GM21447 (cell line): ENCODE results near the gene KLHL14.
A peak's percentile ranks its signal among the peaks of the same experiment; 100 is the strongest.
"Not testable (repeated sequence)": the region's sequence is repeated elsewhere in the genome, so short reads cannot be mapped to it uniquely, and the experiment has no call there.

Experiments
- ATAC-seq: cut with Tn5 transposase; IDR thresholded peaks from one replicate; pipeline ENCODE4 v1.9.1; 2021; ENCODE audit not compliant: unreplicated experiment

The KLHL14 gene, protein sequence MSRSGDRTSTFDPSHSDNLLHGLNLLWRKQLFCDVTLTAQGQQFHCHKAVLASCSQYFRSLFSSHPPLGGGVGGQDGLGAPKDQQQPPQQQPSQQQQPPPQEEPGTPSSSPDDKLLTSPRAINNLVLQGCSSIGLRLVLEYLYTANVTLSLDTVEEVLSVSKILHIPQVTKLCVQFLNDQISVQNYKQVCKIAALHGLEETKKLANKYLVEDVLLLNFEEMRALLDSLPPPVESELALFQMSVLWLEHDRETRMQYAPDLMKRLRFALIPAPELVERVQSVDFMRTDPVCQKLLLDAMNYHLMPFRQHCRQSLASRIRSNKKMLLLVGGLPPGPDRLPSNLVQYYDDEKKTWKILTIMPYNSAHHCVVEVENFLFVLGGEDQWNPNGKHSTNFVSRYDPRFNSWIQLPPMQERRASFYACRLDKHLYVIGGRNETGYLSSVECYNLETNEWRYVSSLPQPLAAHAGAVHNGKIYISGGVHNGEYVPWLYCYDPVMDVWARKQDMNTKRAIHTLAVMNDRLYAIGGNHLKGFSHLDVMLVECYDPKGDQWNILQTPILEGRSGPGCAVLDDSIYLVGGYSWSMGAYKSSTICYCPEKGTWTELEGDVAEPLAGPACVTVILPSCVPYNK

DNA sequence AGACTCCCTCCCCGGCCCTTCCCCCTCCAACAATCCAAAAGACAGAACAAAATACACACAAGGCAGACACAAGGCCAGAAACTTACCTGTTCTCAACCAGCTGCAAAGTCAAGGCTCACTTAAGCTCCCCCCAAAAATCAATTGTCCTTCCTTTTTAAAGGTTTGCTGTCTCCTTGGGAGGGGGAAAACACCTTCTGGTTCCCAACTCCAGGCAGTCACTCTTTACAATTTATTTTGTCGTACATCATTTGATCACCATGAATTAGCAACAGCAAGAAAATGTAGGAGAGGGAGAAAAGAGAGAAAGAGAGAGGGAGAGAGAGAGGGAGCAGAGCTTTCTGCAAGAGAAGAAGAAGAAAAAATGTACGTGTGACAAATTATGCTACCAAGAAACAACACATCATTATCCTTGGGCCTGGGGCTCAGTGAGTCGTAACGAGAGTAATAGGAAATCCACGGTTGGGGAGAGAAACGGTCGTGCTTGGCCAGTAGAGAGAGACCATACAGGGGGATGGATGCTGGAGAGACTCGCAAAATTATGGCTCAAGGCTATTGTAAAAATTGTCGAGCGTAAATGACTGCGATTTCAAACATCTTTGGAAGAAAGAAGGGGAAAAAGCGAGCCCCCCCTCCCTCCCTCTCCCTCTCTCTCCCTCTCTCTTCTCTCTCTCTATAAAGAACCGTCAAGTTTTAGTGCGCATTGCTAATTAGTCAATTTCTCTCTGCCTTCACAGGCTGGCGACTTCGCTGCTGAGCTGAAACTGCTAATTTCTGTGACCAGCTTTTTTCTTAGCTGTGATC, at the start of gene KLHL14:
KLHL14 (minus strand) TSS at position 443 of the 801 bp plus-strand sequence. CDS start 2,432 bp downstream, outside the sequence.
- no peak for ATAC-seq

DNA sequence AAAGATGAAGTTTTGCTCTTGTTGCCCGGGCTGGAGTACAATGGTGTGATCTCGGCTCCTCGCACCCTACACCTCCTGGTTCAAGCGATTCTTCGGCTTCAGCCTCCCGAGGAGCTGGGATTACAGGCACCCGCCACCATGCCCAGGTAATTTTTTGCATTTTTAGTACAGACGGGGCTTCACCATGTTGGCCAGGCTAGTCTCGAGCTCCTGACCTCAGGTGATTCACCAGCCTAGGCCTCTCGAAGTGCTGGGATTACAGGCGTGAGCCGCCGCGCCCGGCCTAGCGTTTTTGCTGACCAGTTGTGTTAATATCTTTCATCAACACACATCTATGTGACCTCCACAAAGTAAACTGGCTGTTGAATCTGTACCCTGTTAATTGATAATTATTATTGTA, 49.4 kb upstream of the KLHL14 start:
- ATAC-seq: no peak

DNA sequence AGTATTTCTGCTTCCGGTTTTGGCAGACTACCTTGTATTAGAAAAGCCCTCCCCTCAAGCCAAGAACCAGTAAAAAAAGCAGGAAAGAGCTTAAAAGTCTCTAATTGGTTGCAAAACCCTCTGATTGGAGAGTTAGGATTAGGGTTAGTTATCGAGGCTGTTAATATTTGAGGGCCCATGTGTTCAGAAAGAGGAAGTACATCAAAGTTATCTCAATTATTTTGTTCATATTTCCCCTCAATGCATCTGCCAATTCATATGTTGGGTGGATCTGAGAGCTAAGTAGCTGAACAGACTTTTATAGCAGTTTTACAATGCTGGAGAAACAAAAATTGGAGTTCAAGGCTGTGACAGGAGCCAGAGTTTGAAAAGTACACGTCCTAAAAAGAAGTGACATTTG, 43.1 kb upstream of the KLHL14 start:
- ATAC-seq: no peak

DNA sequence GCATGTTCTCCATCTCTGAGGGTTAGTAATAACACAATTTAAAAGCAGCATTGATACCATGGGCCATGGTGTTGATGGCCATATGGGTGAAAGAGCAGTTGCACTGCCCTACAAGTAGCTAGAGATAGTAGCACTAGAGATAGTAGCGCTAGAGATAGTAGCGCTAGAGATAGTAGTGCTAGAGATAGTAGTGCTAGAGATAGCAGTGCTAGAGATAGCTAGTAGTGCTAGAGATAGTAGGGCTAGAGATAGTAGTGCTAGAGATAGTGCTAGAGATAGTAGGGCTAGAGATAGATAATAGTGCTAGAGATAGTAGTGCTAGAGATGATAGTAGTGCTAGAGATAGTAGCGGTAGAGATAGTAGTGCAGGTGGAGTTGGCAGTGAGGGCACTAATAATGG, 39.5 kb upstream of the KLHL14 start:
- ATAC-seq: no peak

DNA sequence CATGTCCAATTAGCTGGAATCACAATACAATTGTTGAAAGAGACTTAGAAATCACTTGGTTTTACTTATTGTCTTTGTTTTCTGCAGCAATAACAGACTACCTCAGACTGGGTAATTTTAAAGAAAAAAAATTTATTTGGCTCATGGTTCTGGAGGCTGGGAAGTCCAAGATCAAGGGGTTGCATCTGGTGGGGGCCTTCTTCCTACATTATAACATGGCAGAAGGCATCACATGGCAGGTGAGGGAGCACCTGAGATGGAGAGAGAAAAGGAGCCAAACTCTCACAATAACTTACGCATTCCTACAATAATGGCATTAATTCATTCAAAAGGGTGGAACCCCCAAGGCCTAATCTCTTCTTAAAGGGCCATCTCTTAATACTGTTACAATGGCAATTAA, 37.5 kb upstream of the KLHL14 start:
- ATAC-seq: no peak

DNA sequence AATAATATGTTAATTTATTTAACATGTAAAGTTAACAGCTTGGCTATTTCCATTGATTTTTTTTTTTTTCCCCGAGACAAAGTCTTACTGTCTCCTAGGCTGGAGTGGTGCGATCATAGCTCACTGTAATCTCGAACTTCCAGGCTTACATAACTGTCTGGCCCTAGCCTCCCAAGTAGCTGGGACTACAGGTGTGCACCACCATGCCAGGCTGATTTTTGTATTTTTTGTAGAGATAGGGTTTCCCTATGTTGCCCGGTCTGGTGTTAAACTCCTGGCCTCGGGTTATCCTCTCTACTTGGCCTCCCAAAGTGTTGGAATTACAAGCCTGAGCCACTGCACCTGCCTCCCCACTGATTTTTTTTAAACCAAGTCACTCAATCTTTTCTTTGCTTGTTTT, 32.5 kb upstream of the KLHL14 start:
- no peak for ATAC-seq

DNA sequence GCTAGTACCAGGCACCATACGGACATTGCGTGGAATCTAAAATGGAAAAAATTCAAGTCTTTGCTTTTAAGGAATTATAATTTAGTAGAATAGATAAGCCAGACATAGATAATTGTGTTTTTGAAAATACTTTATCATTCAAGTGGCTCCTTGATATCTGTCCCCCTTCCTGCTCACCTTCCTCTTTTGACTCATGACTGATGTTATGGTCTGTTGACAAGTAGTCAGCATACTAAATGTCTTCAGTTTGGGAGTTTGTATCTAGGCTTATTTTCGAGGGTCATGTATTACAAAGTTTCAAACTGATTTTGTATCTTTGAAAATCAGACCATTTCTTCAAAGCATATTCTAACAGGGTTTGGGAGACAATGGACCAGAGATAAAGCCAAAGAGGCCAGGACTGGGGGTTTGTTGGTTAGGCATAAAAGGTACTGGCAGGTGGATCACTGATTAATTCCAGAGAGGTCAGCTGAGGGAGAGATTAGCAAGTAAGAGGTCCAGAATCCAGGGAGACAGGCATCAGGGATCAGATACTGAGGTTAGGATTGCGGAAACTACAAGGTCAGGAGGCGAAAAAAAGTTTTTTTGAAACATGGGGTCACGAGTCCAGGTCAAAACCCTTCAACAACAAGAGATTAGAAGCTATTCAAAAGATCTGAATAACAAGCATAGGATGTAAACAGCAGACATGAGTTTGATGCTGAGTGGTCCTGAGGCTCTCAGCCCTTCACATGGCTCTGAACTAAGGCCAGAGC, 31.5 kb upstream of the KLHL14 start:
- no peak for ATAC-seq

DNA sequence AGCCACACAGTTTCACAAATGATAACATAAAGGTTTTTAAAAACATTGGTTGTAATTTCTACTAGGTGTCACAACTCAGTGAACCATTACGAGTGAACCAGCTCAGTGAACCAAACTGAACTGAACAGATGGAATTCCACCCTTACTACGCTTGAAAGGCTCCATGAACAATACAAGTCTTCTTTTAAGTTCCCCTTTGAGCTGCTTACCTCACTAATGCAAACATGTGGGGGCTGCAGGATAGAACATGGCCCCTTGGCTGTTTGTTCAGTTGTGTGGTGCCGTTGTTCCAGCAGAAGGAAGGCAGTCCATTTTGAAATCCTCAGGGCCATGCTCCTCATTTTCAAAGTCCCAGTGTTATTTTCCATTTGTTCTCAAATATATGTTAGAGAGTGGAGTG, 30.7 kb upstream of the KLHL14 start:
- peak; percentile 95 for ATAC-seq

DNA sequence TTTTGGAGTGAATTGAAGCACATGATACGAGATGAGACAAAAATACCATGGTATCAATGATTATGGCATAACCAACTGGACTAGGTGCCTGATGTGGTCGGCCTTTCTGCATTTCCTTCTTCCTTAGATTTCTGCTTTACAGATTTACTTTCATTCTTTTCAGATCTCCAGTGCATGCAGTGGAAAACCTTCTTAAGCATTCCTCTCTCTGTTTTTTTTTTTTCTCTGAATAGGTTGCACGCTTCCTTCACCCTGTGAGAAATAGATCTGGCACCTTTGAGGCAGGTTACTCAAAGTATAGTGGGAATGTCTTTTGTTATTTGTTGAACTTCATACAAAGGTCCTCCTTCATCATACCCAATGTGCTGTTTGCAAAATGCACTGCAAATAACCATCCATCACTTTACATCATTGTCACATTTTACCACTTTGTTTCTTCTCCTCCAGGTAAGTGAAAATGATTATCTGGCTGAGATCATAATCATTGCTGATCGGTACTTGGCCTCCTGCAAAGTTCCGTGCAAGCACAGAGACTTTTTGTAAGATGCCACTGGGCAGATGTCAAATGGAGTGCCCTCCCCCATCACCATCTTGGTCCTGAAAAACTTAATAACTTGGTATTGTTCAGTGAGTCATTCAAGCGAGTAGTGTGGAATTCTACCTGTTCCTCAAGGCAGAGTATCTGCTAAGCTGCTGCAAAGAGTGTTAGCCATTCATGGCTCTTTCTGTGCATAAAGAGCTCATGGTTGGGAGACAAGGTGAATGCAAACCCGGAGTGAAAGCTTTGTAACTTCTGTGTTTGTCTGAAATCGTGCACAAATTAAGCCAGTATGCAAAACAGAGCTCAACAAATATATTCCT, 30.0 kb upstream of the KLHL14 start:
- peak; percentile 57 for ATAC-seq

DNA sequence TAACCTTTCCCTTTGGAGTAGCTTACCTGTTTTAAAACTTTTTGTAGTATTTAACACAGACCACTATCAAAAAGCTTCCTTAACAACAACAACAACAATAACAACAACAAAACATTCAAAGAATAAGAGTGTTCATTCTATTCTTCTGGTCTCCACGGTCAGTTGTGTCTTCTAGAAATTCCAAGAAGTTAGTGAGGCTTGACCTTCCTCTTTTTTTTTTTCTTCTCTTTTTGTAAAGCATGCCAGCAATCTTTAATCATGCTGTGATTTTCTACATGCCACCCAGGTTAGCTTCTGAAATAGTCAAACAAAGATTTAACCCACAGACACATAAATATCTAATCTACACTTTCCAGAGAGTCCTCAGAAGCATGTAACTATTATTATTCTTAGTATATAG, 28.4 kb upstream of the KLHL14 start:
- no peak for ATAC-seq

DNA sequence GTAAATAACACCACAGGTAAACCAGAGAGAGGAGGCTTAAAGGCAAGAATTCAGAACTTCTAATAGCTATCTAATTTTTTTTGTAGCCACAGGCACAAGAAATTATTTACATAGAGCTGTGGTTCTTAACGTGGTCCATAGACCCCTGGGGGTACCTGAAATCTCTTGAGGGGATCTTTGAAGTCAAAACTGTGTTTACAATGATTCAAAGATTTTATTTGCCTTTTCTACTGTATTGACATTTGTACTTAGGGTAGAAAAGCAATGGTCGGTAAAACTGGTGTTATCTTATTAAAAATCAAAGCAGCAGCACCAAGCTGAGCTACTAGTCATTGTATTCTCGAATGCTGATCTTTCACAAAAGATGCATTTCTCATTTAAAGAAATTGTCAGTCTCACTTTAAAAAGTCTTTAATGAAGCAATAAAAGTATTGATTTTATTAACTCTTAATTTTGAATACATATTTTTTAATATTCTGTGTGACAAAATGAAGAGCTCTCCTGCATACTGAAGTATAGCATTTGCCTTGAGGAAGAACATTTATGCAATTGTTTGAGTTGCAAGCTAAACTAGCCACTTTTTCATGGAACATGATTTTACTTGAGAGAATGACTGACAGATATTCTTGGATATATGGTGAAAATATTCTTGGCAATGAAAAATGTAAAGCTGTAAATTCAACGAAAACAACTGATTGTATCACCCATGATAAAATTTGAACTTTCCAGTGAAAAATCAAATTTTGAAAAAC, 25.6 kb upstream of the KLHL14 start:
- ATAC-seq: no peak

DNA sequence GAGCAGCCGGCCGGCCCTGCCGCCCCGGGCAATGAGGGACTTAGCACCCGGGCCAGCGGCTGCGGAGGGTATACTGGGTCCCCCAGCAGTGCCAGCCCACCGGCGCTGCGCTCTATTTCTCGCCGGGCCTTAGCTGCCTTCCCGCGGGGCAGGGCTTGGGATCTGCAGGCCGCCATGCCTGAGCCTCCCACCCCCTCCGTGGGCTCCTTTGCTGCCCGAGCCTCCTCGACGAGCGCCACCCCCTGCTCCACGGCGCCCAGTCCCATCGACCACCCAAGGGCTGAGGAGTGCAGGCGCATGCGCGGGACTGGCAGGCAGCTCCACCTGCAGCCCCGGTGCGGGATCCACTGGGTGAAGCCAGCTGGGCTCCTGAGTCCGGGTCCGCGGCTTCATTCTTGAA, 21.8 kb upstream of the KLHL14 start:
- ATAC-seq: not testable (repeated sequence)

DNA sequence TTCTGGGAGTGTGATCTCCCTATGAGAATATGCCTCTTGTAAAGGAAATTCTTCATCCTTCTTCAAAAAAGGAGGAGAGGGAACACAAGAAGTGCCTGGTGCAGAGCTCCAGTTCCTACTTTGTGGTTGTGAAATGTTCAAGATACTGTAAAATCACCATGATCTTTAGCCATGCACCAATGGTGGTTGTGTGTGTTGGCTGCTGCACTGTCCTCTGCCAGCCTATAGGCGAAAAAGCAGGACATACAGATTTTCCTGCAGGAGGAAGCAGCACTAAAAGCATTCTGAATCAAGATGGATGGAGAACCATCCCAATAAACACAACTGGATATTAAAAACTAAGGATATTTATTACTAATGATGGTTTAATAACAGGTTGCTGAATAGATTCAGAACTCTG, 6.2 kb upstream of the KLHL14 start:
- no peak for ATAC-seq

DNA sequence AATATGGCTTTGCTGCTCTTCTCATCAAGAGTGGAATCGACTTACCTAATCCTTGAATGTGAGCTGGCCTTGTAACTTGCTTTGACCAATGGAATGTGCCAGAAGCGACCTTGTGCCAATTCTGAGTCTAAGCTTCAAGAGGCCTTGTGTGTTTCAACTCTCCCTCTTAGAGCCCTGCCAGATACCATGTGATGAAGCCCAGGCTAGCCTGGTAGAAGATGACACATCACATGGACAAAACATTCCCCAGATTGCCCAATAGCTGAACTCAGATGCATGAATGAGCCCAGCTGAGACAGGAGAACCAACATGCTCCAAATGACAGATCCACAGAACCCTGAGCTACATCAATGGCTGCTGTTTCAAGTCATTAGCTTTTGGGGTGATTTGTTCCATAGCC, 4.2 kb upstream of the KLHL14 start:
- no peak for ATAC-seq

DNA sequence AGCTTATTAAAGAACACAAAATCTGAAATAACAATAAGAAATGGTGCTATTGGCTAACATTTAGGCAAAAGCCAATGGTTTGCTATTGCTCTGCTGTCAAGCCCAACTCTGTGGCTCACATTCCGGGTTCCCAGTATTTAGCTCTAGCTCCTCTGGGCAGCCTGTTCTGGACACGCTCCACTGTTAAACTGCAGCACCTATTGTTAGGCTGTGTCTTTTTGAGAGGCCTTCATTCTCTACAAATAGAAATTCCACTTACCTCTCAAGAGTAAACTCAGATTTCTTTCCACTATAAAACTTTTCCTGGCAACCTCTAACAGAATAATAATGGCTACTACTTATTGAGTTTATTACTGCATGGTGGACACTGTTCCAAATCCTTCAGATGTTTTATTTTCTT, 3.7 kb upstream of the KLHL14 start:
- ATAC-seq: no peak

DNA sequence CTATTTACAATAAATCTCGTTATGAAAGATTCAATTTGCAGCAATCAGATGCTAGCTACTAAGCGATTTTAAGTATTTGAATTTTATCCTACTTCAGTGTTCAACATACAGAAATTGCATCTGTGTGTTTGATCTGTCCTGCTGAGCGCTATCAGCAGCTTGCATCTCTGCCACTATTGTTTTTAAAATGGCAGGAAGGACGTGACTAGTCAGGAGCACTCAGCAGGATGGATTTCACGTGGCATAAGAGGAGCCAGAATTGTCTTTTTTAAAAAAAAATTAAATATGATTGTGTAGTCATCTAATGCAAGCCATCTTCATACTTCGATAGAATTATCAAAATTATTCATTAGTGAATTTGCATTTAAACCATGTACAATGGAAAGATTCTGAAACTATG, 2.8 kb upstream of the KLHL14 start:
- ATAC-seq: no peak

DNA sequence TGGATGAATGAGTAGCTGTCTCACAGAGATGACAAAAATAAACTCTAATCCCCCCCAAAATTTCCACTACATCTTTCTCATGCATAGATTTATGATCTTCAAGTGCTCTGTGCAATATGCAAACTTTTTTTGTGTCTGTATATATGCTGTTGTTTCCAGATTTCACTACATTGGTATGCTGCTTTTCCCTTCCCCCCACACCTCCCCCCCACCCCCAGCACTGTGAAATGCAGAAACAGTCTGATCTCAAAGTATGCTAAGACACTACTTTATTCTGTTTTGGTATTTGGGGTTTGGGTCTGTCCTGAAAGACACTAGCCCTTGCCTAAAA, 524 bp upstream of the KLHL14 start:
- ATAC-seq: no peak

DNA sequence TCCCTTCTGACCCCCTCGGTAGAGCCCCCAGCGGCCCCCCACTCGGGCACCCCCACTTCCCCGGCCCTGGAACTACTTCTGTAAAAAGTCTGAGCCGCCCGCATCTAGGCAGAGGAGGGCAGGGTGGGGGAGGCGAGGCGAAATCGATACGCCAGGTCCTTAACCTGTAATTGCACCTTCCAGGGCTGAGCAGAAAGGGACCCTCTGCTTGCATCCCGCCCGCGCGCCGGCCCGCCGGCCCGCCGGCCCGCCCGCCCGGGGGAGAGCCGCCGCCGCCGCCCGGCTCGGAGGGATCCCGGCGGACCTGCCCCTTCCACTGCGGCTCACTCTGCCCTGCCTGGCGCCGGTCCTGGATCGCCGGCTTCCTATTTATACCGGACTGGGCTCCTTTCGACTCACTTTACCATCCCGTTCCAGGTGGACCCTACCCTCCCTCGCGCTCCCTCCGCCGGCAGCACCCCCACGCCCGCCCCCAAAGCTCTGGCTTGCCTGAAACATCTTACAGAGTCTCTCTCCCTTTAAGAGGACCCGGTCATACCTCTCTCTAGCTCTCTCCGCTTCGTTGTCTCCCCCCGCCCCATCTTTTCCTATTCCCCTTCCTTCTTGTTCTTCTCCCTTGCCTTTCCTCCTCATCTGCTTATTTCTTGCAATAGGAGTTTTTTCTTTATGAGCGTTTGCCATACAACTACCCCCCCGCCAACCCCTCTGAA, 797 bp downstream of the KLHL14 start:
- ATAC-seq: no peak

DNA sequence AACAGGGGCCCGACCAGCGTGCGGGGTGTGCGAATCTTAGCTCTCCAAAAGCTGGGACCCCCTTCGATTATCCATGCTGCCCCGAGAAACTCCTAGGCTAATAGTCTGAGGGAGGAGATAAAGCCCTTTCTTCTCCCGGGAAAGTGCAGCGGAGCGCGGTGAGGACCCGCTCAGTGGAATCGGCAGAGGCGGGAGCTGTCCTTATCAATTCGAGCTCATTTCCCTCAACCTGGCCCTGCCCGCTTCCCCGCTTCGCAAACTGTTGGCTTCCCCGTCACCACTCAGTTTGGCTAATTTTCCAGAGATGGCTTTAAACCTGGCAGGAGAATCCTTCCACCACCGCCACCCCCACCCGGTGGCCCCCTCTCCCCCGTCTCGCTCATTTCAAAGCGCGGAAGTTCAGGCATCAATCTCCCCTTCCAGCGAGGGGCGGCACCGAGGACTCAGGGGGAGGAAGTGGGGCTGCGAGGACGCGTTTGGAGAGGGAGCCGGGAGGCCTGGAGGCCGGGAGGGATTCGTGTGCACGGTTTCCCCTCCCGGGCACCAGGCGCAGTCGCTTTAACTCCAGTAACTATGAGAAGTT, 1.6 kb downstream of the KLHL14 start:
- ATAC-seq: no peak
